Measurements from ENCODE around the gene AKT3. TPM values are rescaled to one million over a fixed set of nuclear protein-coding genes. Genes with fewer than 3 reads are reported as not detected.

AKT3 gene
- total RNA-seq, 4 donors from 2014 or later, result 29.7 to 77.2 (median 37.4) TPM

- TF ChIP-seq CTCF (IDR thresholded peaks at IDR 0.05), result no peak
- no peak for DNase-seq (ENCODE audit: low spot score)
- no peak for ATAC-seq (ENCODE audit: low FRiP score)
Observed at GRCh38 chr1:243638186-243638585, 211.9 kb downstream of the AKT3 start.

GRCh38 chr1:243628476-243628907 is 221.6 kb downstream of the AKT3 start:
- ATAC-seq (ENCODE audit: low FRiP score) (no peak), DNase-seq (ENCODE audit: low spot score) (no peak)
- no peak for TF ChIP-seq CTCF (IDR thresholded peaks at IDR 0.05)

GRCh38 chr1:243623841-243624240 is 226.2 kb downstream of the AKT3 start:
- DNase-seq (ENCODE audit: low spot score), result no peak

GRCh38 chr1:243621973-243622372 is 228.1 kb downstream of the AKT3 start:
- DNase-seq (ENCODE audit: low spot score) (no peak), ATAC-seq (ENCODE audit: low FRiP score) (no peak)
- no peak for TF ChIP-seq CTCF (IDR thresholded peaks at IDR 0.05)

More at GRCh38 chr1:243623841-243624240, 226.2 kb downstream of the AKT3 start:
- no peak for ATAC-seq (ENCODE audit: low FRiP score)
- TF ChIP-seq CTCF (IDR thresholded peaks at IDR 0.05), result no peak

- DNase-seq (ENCODE audit: low spot score) (no peak), ATAC-seq (ENCODE audit: low FRiP score) (no peak)
- no peak for TF ChIP-seq CTCF (IDR thresholded peaks at IDR 0.05)
Observed at GRCh38 chr1:243620096-243620495, 229.9 kb downstream of the AKT3 start.

- TF ChIP-seq CTCF (IDR thresholded peaks at IDR 0.05), result no peak
- DNase-seq (ENCODE audit: low spot score) (no peak), ATAC-seq (ENCODE audit: low FRiP score) (no peak)
Observed at GRCh38 chr1:243609698-243610097, 240.3 kb downstream of the AKT3 start.

- no peak for TF ChIP-seq CTCF (IDR thresholded peaks at IDR 0.05)
- DNase-seq (ENCODE audit: low spot score) (no peak), ATAC-seq (ENCODE audit: low FRiP score) (peak; percentile 88)
Observed at GRCh38 chr1:243605604-243606003, 244.4 kb downstream of the AKT3 start.
